SU-DHL-6 (cell line): ENCODE results near the gene GNAI2.

Source experiments
- H2AFZ ChIP-seq: fragments of 200-600 bp; sonication (generic); 2 replicates; pipeline ENCODE4 v1.6.1; 2014; ENCODE audit warnings: low read depth, mild to moderate bottlenecking, moderate library complexity, mixed read lengths, antibody characterized with exemption, low read length; ENCODE audit not compliant: severe bottlenecking
- H3F3A ChIP-seq: fragments of 200-600 bp; shearing (Covaris generic); 2 replicates; pipeline ENCODE4 v1.6.0; 2016; ENCODE audit warnings: antibody characterized with exemption, mild to moderate bottlenecking; ENCODE audit not compliant: insufficient read depth
- H3K27ac ChIP-seq: fragments of 200-600 bp; sonication (generic); 2 replicates; pipeline ENCODE4 v1.5.1; 2016; ENCODE audit warnings: low read depth, mild to moderate bottlenecking, low read length, moderate library complexity, mixed read lengths
- H3K27me3 ChIP-seq: fragments of 200-600 bp; sonication (generic), shearing (Covaris generic); 2 replicates; pipeline ENCODE4 v1.6.0; 2014; ENCODE audit warnings: mild to moderate bottlenecking, low read length
- H3K36me3 ChIP-seq: fragments of 200-600 bp; sonication (generic); 2 replicates; pipeline ENCODE4 v1.6.1; 2014; ENCODE audit warnings: mild to moderate bottlenecking, low read length, mixed read lengths
- H3K4me2 ChIP-seq: fragments of 300-600, 200-600 bp; shearing (Covaris generic), sonication (generic); 2 replicates; pipeline ENCODE4 v1.6.0; 2014; ENCODE audit warnings: low read length, low read depth, mild to moderate bottlenecking; ENCODE audit not compliant: poor library complexity, severe bottlenecking
- H3K4me3 ChIP-seq: fragments of 200-600 bp; sonication (generic); 2 replicates; pipeline ENCODE4 v1.5.1; 2014; ENCODE audit warnings: antibody characterized with exemption, low read length, mild to moderate bottlenecking, mixed read lengths; ENCODE audit not compliant: insufficient read depth, poor library complexity, severe bottlenecking
- H3K79me2 ChIP-seq: fragments of 200-600 bp; sonication (generic); 2 replicates; pipeline ENCODE4 v1.6.1; 2014; ENCODE audit warnings: mild to moderate bottlenecking, low read length, moderate library complexity; ENCODE audit not compliant: insufficient read depth
- H3K9ac ChIP-seq: fragments of 200-600 bp; sonication (generic); 2 replicates; pipeline ENCODE4 v1.7.0; 2014; ENCODE audit warnings: mild to moderate bottlenecking, low read length
- H3K9me2 ChIP-seq: fragments of 200-600 bp; sonication (generic); replicated peaks from 2 replicates; pipeline ENCODE4 v1.6.1; 2014; ENCODE audit warnings: low read length; ENCODE audit not compliant: insufficient read depth
- H3K9me3 ChIP-seq: fragments of 200-600 bp; sonication (generic); 2 replicates; pipeline ENCODE4 v1.6.1; 2014; ENCODE audit warnings: low read length, mixed read lengths; ENCODE audit not compliant: insufficient read depth
- H4K20me1 ChIP-seq: fragments of 200-600 bp; sonication (generic); 2 replicates; pipeline ENCODE4 v1.6.1; 2014; ENCODE audit warnings: low read depth, mild to moderate bottlenecking, antibody characterized with exemption, low read length, moderate library complexity, mixed read lengths
- CTCF ChIP-seq: fragments of 200-600 bp; sonication (generic); IDR thresholded peaks from one replicate; pipeline ENCODE4 v1.5.1; 2017; ENCODE audit warnings: antibody characterized with exemption, mild to moderate bottlenecking, low read length, moderate library complexity; ENCODE audit not compliant: insufficient read depth, poor library complexity, severe bottlenecking
- EZH2phosphoT487 ChIP-seq: fragments of 200-600 bp; sonication (generic), shearing (Covaris generic); conservative IDR thresholded peaks from 2 replicates; pipeline ENCODE4 v1.6.1; 2018; ENCODE audit warnings: mild to moderate bottlenecking, antibody characterized with exemption, low read length, moderate library complexity, mixed read lengths

Gene GNAI2

GRCh38 chr3:50303013-50303815 is 67.2 kb downstream of the GNAI2 start, which contains the start of gene HYAL1:
HYAL1 (minus strand) TSS chr3:50303574; CDS start chr3:50302956, 618 bp downstream.
- no peak within 1 kb of the TSS for H3K27ac ChIP-seq
- no peaks in the 10 kb centered on the region for H4K20me1 ChIP-seq
- H3K79me2 ChIP-seq = no peaks in the 10 kb centered on the region
- H3F3A ChIP-seq = no peaks in the 10 kb centered on the region
- H3K36me3 ChIP-seq = no peaks in the 10 kb centered on the region
- no peaks in the 10 kb centered on the region for H3K9me2 ChIP-seq
- H3K4me2 ChIP-seq = no peak within 1 kb of the TSS
- no peaks in the 10 kb centered on the region for H3K27me3 ChIP-seq
- H3K9ac ChIP-seq = no peak within 1 kb of the TSS
- no peak within 1 kb of the TSS for H2AFZ ChIP-seq
- H3K9me3 ChIP-seq = no peaks in the 10 kb centered on the region
- no peak within 1 kb of the TSS for H3K4me3 ChIP-seq
- no peak for TF ChIP-seq EZH2phosphoT487

- Histone ChIP-seq H3K4me2 (no peak overlapping the region), H2AFZ (no peak overlapping the region), H3K27ac (no peak overlapping the region), H4K20me1 (no peaks in the 10 kb centered on the region), H3K36me3 (no peaks in the 10 kb centered on the region), H3K79me2 (no peaks in the 10 kb centered on the region), H3K9me3 (peaks cover 2% of the 10 kb centered on the region; the same call in 1 of the 2 replicates), H3K27me3 (no peaks in the 10 kb centered on the region), H3K9me2 (no peaks in the 10 kb centered on the region), H3F3A (no peaks in the 10 kb centered on the region), H3K9ac (no peak overlapping the region), H3K4me3 (no peak overlapping the region)
- TF ChIP-seq EZH2phosphoT487 (no peak), CTCF (no peak)
These were observed 68.6 kb downstream of the GNAI2 start for GRCh38 chr3:50304601-50305000.
